Activated CD4-positive, CD25-positive, alpha-beta regulatory T cell treated with anti-CD3 and anti-CD28 coated beads, Interleukin-2, amount 50 U/mL, for 24 hours (primary cell): Measurements from ENCODE around the gene NBPF4.
"Not testable (repeated sequence)": the region's sequence is repeated elsewhere in the genome, so short reads cannot be mapped to it uniquely, and the experiment has no call there.

ENCODE experiments used
- ATAC-seq, 2 donors: fragments of 150-1000 bp; cut with Tn5 transposase; one replicate each; pipeline ENCODE4 v1.10.0; 2021; ENCODE audit warnings: mild to moderate bottlenecking in 1 of 2, moderate library complexity in 1 of 2

The NBPF4 gene

DNA sequence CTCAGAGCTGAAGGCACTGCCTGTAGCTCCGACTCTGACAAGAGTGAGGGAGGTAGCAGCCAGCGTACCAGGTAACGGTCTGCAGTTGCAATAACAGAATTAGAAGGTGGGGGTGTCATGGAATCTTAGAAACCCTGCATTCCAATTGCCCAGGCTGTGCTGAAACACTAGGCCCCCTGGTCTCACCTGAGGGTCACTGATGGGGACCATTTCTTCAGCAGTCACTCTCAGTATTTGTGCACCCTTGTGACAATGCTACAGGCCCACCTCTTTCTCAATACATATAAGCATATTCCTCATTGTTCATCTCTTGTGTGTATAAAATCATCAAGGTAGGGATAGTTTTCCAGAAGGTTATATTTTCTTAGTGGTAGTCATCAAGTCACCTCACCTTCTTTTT, at the start of gene NBPF4:
Gene NBPF4, minus strand, starts transcription at position 101 of the 400 bp plus-strand sequence. CDS start 315 bp downstream, outside the sequence.
- ATAC-seq, result not testable (repeated sequence)

DNA sequence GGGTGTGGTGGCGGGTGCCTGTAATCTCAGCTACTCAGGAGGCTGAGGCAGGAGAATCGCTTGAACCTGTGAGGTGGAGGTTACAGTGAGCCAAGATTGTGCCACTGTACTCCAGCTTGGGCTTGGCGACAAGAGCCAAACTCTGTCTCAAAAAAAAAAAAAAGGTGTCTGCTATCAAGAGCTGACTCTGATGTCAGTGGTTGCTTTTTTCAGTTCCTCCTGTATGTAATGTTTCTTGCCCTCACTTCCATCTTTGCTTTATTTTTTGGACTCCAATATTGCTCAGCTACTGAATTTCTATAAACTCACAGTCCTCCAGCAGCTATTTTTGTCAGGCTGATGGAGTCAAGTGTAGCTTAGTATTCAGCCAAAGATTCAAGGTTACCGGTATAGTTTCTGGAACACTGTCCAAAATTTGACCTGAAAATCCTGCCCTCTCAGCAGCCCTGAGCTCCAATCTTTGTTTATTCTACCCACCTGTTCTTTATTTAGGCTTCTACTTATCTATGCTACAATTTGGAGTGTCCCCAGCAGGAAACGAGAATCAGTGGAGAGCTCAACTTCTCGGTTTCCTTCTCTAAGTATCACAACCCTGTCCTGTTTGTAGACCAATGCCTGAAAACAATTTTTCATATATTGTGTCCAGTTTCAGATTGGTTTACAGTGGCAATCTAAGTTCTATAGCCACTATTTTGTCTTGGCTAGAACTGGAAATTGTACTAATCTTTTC, 38.8 kb upstream of the NBPF4 start:
- not testable (repeated sequence) for ATAC-seq

- peak; percentile 66 to 76 for ATAC-seq
Observed at GRCh38 chr1:108272485-108273327, 28.8 kb upstream of the NBPF4 start.

DNA sequence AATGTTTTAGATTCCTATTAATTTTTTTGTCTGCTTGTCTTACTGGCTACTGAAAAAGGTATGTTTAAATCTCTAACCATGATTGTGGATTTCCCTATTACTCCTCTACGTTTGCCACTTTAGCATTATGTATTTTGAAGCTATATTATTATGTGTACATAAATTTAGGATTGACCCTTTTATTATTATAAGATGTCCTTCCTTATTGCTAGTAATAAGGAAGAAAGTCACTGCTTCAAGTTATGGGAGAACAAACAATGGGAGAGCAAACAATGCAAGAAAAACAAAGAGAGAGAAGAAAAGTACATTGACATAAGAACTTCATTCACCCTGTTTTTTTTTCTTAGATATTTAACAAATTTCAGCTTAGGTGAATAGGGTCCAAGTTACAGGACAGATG, 23.2 kb upstream of the NBPF4 start:
- not testable (repeated sequence) for ATAC-seq

GRCh38 chr1:108261967-108262366, 18.1 kb upstream of the NBPF4 start:
- ATAC-seq, result not testable (repeated sequence)

DNA sequence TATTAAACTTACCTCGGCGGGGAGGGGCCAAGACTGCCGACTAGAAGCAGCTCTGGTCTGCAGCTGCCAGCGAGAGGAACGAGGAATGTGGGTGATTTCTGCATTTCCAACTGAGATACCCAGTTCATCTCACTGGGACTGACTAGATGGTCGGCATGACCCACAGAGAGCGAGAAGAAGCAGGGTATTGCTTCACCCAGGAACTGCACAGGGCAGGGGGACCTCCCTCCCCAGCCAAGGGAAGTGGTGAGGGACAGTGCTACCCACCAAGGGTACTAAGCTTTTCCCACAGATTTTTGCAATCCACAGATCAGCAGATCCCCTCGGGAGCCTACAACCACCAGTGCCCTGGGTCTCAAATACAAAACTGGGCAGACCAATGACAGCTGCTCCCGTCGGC, 17.6 kb upstream of the NBPF4 start:
- ATAC-seq, result not testable (repeated sequence)

- not testable (repeated sequence) for ATAC-seq
Observed at GRCh38 chr1:108260578-108261259, 16.8 kb upstream of the NBPF4 start.

- ATAC-seq, result not testable (repeated sequence)
Observed at GRCh38 chr1:108255426-108255825, 11.6 kb upstream of the NBPF4 start.

- not testable (repeated sequence) for ATAC-seq
Observed at GRCh38 chr1:108239426-108239825, 4.5 kb downstream of the NBPF4 start.

DNA sequence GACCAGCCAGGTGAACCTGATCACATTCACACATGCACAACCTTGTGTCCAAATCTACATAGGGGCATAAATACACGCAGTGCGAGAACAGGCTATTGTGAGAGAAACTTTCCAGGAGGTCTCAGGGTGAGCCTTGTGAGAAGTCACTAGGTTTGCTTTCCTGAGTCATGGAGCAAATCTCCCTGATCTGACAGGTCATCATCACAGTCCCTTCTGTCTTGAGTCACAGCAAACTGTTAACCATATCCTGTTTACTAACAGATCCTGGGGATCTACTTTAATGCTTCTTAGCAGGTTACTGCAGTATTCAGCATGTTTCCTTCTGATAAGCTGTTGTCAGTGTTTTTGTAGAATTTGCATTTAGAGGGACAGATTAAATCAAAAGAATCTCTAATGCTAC, 8.6 kb downstream of the NBPF4 start:
- peak; percentile 50 to 56 for ATAC-seq

GRCh38 chr1:108232183-108232582, 11.7 kb downstream of the NBPF4 start:
- ATAC-seq, result not testable (repeated sequence)

- not testable (repeated sequence) for ATAC-seq
Observed at GRCh38 chr1:108229976-108230375, 13.9 kb downstream of the NBPF4 start.

- ATAC-seq, result not testable (repeated sequence)
Observed at GRCh38 chr1:108227772-108228171, 16.1 kb downstream of the NBPF4 start.

DNA sequence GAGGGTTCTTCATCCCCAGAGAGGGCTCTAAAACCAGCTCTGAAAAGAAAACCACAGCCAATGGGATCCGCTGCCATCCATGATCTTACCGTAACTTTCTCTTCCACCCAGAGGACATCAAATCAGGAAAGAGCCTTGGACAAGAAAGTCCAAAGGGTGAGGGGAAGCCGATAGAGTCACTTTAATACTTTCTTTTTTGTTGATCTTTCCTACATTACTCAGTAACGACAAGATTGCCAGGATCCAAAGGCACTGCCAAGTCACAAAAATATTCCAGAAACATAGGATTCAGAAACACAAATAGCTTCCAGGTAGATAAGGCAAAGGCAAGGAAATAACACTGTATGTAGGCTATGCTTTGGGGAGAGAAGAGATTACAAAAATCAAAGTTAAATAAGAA, 17.0 kb downstream of the NBPF4 start:
- ATAC-seq, result not testable (repeated sequence)

DNA sequence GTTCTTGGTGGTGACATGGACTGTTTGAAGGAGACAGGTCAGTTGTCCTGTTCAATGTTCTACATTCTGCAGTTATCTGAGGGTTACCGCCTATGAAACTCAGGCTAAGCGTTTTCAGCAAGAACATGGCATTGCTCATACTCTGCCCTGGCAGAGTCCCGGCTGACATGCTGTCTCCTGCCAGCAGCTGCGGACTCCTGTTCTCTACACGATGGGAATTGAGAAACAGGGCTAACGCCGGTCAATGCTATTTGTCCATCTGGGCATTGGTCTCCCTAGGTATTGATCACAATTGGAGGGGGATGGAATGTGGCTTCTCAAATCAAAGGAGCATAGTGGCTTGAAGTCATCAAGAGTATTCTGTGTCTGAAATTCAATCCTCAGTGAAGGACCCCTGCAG, 20.6 kb downstream of the NBPF4 start:
- not testable (repeated sequence) for ATAC-seq

DNA sequence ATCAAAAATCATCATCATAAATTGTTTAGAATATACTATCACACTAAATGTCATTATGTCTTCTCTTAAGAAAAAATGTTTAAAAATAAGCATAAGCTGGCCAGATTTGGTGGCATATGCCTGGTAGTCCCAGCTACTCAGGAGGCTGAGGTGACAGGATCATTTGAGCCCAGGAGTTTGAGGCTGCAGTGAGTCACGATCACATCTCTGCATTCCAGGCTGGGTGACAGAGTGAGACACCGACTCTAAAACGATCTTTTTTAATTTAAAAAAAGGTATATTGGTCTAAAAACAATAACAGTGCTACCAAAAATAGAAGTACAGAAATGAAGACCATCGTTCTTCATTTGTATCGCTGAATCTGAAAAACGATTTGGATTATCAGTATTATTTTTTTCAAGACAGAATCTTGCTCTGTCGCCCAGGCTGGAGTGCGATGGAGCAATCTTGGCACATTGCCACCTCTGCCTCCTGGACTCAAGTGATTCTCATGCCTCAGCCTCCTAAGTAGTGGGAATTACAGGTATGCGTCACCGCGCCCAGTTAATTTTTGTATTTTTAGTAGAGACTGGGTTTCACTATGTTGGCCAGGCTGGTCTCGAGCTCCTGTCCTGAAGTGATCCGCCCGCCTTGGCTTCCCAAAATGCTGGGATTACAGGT, 26.2 kb downstream of the NBPF4 start:
- not testable (repeated sequence) for ATAC-seq

GRCh38 chr1:108217007-108217406, 26.9 kb downstream of the NBPF4 start:
- ATAC-seq, result not testable (repeated sequence)

- not testable (repeated sequence) for ATAC-seq
Observed at GRCh38 chr1:108216028-108216890, 27.6 kb downstream of the NBPF4 start.

DNA sequence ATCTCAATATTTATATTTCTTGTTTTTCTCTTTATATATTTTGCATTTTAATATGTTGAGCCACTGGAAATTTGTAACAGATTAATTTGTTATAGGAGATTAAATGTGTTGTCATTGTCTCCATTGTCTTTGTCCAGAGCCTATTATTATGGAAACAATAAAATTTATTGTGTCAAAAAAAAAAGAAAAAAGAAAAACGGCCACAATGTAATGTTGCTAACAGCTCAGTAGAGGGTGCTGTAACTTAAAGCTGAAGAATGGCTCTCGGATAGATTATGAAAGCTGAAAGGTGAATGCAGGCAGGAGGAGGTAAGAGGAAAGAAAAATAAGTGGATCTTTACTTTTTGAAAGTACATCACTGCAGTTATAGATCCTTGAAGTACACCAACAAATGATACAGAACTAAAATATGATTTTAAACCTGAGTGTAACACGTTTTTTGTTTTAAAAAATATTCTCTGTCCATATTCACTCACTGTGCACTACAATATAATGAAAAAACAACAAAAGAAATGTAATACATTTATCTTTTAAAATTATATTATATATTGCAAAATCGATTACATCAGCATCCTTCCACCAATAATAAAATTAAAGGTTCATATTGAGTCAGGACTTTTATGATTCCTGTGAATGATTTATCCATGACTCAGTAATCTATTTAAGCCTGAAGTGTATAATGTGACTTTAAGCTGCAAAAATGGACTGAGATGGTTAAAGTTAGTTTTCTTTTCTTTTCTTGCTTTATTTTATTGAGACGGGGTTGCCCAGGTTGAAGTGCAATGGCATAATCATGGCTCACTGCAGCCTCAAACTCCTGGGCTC, 29.0 kb downstream of the NBPF4 start:
- not testable (repeated sequence) for ATAC-seq

GRCh38 chr1:108211014-108211413, 32.9 kb downstream of the NBPF4 start:
- ATAC-seq, result no peak
